ENCODE measurements around the gene PWP2.
"Not testable (repeated sequence)": the region's sequence is repeated elsewhere in the genome, so short reads cannot be mapped to it uniquely, and the experiment has no call there.

DNA sequence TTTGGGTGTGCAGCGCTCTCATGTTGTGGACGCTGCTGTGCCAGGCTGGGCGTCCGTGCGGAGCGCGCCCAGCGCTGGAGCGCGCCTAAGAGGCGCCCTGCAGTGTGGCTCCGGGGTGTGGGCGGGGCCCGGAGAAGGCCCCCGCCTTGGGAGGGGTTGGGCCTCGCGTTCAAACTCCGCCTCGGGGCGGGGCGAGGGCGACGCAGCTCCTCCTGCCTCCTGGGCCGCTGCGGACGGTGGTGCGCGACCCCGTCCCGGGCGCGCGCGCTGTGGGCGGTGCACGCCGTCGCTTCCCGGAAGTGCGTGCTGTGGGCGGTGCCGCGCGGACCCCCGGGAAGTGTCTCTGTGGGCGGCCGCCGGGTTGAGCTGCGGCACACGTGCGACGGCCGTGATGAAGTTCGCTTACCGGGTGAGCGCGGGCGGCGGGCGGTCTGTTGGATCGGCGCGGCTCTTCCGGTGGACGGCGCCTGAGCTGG is at the start of gene PWP2:
- TF ChIP-seq, protein P1, sequence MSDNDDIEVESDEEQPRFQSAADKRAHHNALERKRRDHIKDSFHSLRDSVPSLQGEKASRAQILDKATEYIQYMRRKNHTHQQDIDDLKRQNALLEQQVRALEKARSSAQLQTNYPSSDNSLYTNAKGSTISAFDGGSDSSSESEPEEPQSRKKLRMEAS (IDR thresholded peaks at IDR 0.05; ENCODE audit: insufficient read depth, insufficient read length): not testable (repeated sequence)
- TF ChIP-seq EZH2 (IDR thresholded peaks at IDR 0.05; ENCODE audit: borderline replicate concordance, low read depth, low read length, severe bottlenecking); FOS (IDR thresholded peaks at IDR 0.05; ENCODE audit: borderline replicate concordance, insufficient read depth, low read length): not testable (repeated sequence)

Measured in endothelial cell of umbilical vein (primary cell).